ENCODE results near the gene RNU4-1. TPM values are rescaled to one million over a fixed set of nuclear protein-coding genes. Genes with fewer than 3 reads are reported as not detected.
"Not testable (repeated sequence)": the region's sequence is repeated elsewhere in the genome, so short reads cannot be mapped to it uniquely, and the experiment has no call there.

The RNU4-1 gene
- total RNA-seq, 1 experiment from 2014 or later = under 0.01 TPM

DNA sequence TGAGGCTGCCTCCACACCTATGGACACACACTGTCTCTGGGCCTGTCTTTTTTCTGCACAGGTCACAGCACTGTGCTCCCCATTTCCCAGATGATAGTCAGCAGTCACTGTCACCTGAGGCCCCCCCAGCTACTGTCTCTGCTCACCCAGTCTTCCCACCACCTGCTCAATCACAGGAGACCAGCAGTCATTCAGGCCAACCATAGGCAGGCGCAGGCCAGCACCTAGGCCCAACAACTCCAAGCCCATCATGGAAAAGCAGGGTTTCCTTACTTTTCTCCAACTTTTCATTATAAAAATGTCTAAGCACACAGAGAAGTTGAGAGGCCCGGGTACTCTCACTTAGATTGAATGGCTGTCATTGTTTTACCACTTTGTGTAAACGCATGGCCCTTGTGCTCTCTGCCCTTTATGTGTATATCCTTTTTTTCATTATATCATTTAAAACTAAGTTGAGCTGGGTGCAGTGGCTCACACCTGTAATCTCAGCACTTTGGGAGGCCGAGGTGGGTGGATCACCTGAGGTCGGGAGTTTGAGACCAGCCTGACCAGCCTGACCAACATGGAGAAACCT, 34.6 kb downstream of the RNU4-1 start:
- DNase-seq (ENCODE audit: low spot score) = no peak

DNA sequence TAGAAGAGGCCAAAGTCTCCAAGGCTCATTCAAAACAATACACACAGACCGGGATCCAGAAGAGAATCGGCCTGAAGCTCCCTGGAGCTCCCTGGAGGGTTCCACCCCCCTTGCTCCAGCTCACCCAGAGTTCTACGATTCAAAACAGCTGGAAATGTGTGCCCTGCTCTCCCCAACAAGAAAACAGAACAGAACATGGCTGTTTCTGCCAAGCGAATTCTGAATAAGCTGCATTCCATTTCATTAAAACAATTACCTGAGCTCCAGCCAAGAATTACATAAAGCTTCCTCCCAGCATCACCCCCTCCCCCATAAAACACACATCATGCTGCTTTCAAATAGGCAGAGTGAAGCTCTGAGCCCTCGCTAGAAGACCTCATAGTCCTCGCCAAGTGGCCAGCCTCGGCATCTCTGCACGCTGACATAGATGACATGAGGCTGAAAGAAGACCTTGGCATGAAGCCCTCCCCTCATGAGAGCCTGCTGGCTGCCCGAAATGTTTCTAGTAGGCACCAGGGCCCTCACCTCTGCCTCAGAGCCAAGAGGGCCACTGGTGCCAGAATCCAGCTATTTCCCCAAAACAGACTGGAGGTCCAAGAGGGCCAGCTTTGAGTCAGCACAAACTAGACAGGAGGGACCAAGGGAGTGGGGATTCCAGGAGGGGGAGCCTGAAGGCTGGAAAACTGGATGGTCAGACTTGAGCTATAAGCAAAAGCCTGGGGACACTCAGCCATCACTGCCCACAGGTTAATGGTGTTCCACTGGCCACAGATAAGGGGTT, 35.8 kb downstream of the RNU4-1 start:
- no peak for DNase-seq (ENCODE audit: low spot score)

- no peak for DNase-seq (ENCODE audit: low spot score)
Measured at GRCh38 chr12:120254809-120255208, 38.2 kb downstream of the RNU4-1 start.

- not testable (repeated sequence) for DNase-seq (ENCODE audit: low spot score)
Measured at GRCh38 chr12:120253313-120253712, 39.7 kb downstream of the RNU4-1 start.

DNA sequence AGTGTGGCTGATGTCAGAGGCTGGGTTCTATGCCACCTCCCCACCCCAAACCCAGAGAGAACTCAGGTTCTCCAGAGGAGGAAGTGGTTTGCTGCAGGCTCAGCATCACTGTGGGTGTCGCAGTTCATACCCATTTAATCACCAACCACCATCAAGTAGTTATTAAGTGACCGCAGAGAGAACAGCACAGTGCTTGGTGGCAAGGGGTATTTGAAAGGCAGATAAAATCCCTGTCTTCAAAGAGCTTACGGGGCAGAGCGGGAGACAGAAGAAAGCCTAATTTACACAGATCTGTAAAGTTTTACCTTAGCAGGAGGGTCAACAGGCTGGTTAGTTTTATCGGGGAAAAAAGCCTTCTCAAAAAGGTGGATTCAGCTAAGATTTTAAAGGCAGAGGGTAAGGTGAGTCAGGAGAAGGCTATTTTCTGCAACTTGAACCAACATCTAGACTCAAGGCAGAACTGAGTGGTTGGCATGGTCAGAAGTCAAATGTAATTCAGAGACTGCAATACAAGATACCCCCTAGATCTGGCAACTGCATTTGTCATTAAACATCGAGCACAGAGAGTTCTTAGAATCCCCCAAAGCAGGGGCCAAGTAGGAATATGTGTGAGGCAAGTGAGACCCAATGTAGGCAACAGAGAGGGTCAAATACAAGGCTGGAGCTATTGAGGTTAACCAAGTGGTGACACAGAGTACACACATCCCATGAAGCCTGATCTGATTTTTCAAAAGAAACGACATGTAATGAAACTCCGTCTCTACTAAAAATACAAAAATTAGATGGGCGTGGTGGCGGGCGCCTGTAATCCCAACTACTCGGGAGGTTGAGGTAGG, 40.7 kb downstream of the RNU4-1 start:
- DNase-seq (ENCODE audit: low spot score) = no peak

DNA sequence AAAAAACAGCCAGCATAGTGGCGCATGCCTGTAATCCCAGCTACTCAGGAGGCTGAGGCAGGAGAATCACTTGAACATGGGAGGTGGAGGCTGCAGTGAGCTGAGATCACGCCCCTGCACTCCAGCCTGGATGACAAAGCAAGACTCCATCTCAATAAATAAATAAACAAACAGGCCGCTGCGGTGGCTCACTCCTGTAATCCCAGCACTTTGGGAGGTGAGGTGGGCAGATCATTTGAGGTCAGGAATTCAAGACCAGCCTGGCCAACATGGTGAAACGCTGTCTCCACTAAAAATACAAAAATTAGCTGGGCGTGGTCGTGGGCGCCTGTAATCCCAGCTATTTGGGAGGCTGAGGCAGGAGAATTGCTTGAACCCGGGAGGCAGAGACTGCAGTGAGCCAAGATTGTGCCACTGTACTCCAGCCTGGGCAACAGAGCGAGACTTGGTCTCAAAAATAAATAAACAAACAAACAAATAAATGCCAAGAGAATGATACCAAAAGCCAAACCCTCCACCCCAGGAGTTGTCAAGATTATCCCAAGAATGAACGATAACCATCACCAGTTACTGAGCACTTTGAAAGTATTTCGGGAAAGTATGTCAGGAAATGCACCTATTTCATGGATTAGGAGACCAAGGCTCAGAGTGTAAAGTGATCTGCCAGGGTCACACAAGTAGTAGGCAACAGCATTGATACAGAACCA, 41.5 kb downstream of the RNU4-1 start:
- not testable (repeated sequence) for DNase-seq (ENCODE audit: low spot score)

- no peak for DNase-seq (ENCODE audit: low spot score)
Measured at GRCh38 chr12:120249875-120250795, 42.9 kb downstream of the RNU4-1 start.

- no peak for DNase-seq (ENCODE audit: low spot score)
Measured at GRCh38 chr12:120249266-120249874, 43.7 kb downstream of the RNU4-1 start.

- DNase-seq (ENCODE audit: low spot score) = no peak
Measured at GRCh38 chr12:120247621-120248030, 45.4 kb downstream of the RNU4-1 start.

DNA sequence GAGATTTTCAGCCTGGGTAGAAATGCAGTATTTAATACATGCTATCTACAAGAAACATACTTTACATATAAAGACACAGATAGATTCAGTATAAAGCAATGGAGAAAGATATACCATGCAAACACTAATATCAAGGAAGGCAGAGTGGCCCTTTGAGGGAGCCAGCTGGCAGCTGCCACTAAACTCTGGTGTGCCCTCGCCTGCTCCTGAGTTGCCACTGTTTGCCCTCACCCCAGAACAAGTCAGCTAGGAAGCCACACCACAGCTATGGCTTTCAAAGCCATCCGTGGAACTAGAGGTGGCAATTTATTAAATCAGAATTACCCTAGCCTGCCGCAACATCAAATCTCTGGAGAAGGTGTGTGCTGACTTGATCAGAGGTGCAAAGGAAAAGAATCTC, 45.9 kb downstream of the RNU4-1 start:
- DNase-seq (ENCODE audit: low spot score) = no peak

GRCh38 chr12:120246705-120247104, 46.3 kb downstream of the RNU4-1 start:
- DNase-seq (ENCODE audit: low spot score) = not testable (repeated sequence)

Small RNA genes within 50 kb of the gene (small RNA-seq; reads per million reads assigned to genes)
- 522 reads per million, percentile 99 among the genes with 10 or more reads in this experiment for gene RNU4-1
- gene RNU4-2 = 680 reads per million, percentile 99 among the genes with 10 or more reads in this experiment
- not detected for gene RNU6-1088P

Other genes starting within 250 kb of the RNU4-1 start
- gene RAB35, start 176.5 kb downstream of the RNU4-1 start, total RNA-seq (2014; rRNA removed; shearing (Covaris generic)) = 46.1 and 53.4 TPM in 2 replicates
- 217 and 227 TPM in 2 replicates for gene GCN1, start 98.5 kb downstream of the RNU4-1 start, total RNA-seq (2014; rRNA removed; shearing (Covaris generic))
- gene RPLP0, start 92.1 kb downstream of the RNU4-1 start, total RNA-seq (2014; rRNA removed; shearing (Covaris generic)) = 5,263 and 5,354 TPM in 2 replicates
- 59.7 and 63.0 TPM in 2 replicates for gene PXN, start 27.5 kb downstream of the RNU4-1 start, total RNA-seq (2014; rRNA removed; shearing (Covaris generic))
- gene RNU4-2, start 1.3 kb downstream of the RNU4-1 start, total RNA-seq (2014; rRNA removed; shearing (Covaris generic)) = under 0.01 TPM in 1 of 2 replicates, not detected in the other
- 0.05 TPM in 1 of 2 replicates, not detected in the other for gene SIRT4, start 9.1 kb upstream of the RNU4-1 start, total RNA-seq (2014; rRNA removed; shearing (Covaris generic))
- gene PLA2G1B, start 34.5 kb upstream of the RNU4-1 start, total RNA-seq (2014; rRNA removed; shearing (Covaris generic)) = not detected in 2 replicates
- gene MSI1, start 75.9 kb upstream of the RNU4-1 start, total RNA-seq (2014; rRNA removed; shearing (Covaris generic)) = not detected in 2 replicates
- 1,079 and 1,221 TPM in 2 replicates for gene COX6A1, start 144.9 kb upstream of the RNU4-1 start, total RNA-seq (2014; rRNA removed; shearing (Covaris generic))
- 16.0 and 24.4 TPM in 2 replicates for gene TRIAP1, start 153.1 kb upstream of the RNU4-1 start, total RNA-seq (2014; rRNA removed; shearing (Covaris generic))
- gene GATC, start 153.2 kb upstream of the RNU4-1 start, total RNA-seq (2014; rRNA removed; shearing (Covaris generic)) = 25.7 and 38.0 TPM in 2 replicates
- gene SRSF9, start 176.5 kb upstream of the RNU4-1 start, total RNA-seq (2014; rRNA removed; shearing (Covaris generic)) = 302 and 319 TPM in 2 replicates
- 268 and 293 TPM in 2 replicates for gene DYNLL1, start 202.9 kb upstream of the RNU4-1 start, total RNA-seq (2014; rRNA removed; shearing (Covaris generic))
- gene COQ5, start 235.9 kb upstream of the RNU4-1 start, total RNA-seq (2014; rRNA removed; shearing (Covaris generic)) = 12.9 and 14.2 TPM in 2 replicates
- gene RNF10, start 241.1 kb upstream of the RNU4-1 start, total RNA-seq (2014; rRNA removed; shearing (Covaris generic)) = 62.8 and 88.0 TPM in 2 replicates

Data from HT-29 (cell line).